Measurements from ENCODE around the gene UBE3B.

Gene UBE3B

GRCh38 chr12:109581856-109582255, 104.4 kb downstream of the UBE3B start:
- no peak for TF ChIP-seq CTCF (IDR thresholded peaks at IDR 0.05; ENCODE audit: extremely low read depth, missing control alignments)
- DNase-seq (ENCODE audit: low spot score) = no peak

- TF ChIP-seq CTCF (IDR thresholded peaks at IDR 0.05; ENCODE audit: extremely low read depth, missing control alignments) = no peak
- DNase-seq (ENCODE audit: low spot score) = no peak
Measured at GRCh38 chr12:109582636-109583035, 105.2 kb downstream of the UBE3B start.

GRCh38 chr12:109583733-109584132, 106.3 kb downstream of the UBE3B start:
- no peak for TF ChIP-seq CTCF (IDR thresholded peaks at IDR 0.05; ENCODE audit: extremely low read depth, missing control alignments)
- no peak for DNase-seq (ENCODE audit: low spot score)

Data from GM20000 (cell line).